ENCODE results near the gene SLC9A5.
A peak's percentile ranks its signal among the peaks of the same experiment; 100 is the strongest.

Gene SLC9A5

DNA sequence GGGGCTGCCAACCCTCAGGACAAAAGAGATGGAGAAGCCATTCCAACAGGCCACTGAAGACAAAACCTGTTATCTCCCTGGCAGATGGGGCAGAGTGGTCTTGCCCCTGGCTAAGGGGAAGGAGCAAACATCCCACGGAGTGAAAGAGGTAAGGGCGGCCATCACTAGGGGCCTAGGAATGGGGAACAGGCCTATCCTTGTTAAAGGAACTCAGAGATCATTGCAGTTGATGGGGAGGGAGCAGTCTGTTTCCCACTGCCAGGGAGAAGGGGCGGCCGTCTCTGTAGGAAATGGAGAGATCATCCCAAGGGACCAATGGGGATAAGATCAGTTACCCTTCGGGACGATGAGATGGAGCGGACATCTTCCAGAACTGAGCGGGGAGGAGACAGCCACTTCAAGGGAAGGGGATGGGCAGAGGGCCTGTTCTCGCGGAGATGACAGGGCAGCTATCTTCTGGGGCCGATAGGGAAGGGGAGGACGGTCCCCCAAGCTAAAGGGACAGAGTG is 22.4 kb upstream of the SLC9A5 start:
- CTCF ChIA-PET, result interaction anchor here (0.6 to 1.2 kb wide), 4 partner anchors 20 to 265 kb away, joined by 3 to 5 read pairs (median 4); partner anchors contain the start of gene CES3
- no peak for TF ChIP-seq LEF1 (IDR thresholded peaks at IDR 0.05; ENCODE audit: borderline replicate concordance)
- no peak for TF ChIP-seq ARNT (IDR thresholded peaks at IDR 0.05)
- no peak for TF ChIP-seq ELF4 (IDR thresholded peaks at IDR 0.05)
- no peak for TF ChIP-seq SP1 (IDR thresholded peaks at IDR 0.05)
- TF ChIP-seq HDGF (IDR thresholded peaks at IDR 0.05; ENCODE audit: borderline replicate concordance), result no peak
- DNase-seq (ENCODE audit: extremely low spot score), result no peak
- POLR2A ChIA-PET, result interaction anchor here (0.6 to 2.4 kb wide), 17 partner anchors 8 to 321 kb away, joined by 3 to 22 read pairs (median 5); partner anchors contain the start of genes EXOC3L1, FHOD1, NOL3 and SLC9A5

DNA sequence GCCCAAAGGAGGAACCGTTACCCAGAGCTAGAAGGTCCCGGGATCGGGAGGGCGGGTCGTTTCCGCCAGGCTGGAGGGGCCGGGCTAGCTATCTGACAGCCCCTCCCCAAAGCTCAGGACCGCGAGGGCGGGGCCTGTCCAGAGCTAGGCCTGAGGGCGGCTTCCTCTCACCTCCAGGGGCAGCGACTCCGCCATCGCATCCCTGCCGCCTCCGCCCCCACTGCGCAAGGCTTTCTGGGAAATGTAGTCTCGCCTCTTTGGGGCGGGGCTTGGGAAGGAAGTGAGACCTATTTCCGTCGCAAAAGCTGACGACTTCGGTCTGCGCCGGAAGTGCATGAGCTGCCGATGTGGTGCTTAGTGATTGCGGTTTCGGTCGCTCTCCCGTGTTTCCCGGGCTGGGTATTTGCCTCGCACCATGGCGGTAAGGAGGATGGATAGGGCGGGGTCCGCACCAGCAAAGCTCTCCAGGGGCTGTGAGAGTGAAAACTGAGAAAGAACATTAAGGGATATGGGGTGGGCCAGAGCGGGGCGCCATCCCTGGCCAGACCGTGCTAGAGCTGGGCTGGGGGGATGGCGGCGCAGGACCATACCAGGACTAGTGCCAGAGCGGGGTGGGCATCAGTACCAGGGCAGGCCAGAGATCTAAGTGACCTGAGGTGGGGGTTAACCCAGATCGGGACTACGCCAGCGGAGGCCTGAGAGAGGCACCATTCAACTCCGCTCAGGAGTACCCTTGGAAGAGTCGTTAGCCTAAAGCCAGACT is 21.8 kb upstream of the SLC9A5 start, which contains the start of gene TMEM208:
TSS of gene TMEM208 (plus strand) at position 327 of the 763 bp plus-strand sequence. CDS start at position 416, 89 bp downstream.
- ChIA-PET POLR2A (interaction anchor here (0.6 to 2.4 kb wide), 18 partner anchors 8 to 321 kb away, joined by 3 to 22 read pairs (median 4); partner anchors contain the start of genes EXOC3L1, FHOD1, NOL3 and PLEKHG4), CTCF (interaction anchor here (0.6 to 1.2 kb wide), 6 partner anchors 19 to 266 kb away, joined by 3 to 5 read pairs (median 3); partner anchors contain the start of gene CES3)
- TF ChIP-seq FOXM1 (IDR thresholded peaks at IDR 0.05; ENCODE audit: borderline replicate concordance), result no peak
- peak; percentile 97 for TF ChIP-seq ELF4 (IDR thresholded peaks at IDR 0.05)
- TF ChIP-seq HDGF (IDR thresholded peaks at IDR 0.05; ENCODE audit: borderline replicate concordance), result no peak
- TF ChIP-seq TARDBP (IDR thresholded peaks at IDR 0.05), result no peak
- no peak for TF ChIP-seq ZNF384 (IDR thresholded peaks at IDR 0.05)
- peak; percentile 98 for DNase-seq (ENCODE audit: extremely low spot score)

DNA sequence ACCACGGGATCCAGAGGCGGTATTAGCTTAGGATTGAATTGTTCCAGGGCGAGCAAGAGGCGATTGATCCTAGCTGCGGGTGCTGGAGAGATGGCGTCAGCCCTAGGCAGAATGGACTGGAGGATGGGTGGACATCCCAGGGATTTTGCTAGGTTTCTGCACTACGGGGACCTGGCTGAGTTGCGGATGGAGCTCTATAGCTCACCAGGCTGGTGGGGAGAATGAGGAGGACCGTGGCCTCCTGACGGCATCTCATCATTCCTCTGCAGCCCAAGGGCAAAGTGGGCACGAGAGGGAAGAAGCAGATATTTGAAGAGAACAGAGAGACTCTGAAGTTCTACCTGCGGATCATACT is 21.2 kb upstream of the SLC9A5 start:
- ChIA-PET POLR2A (interaction anchor here (1.4 to 2.4 kb wide), 10 partner anchors 9 to 57 kb away, joined by 3 to 22 read pairs (median 7); partner anchors contain the start of genes FHOD1, NOL3, PLEKHG4 and SLC9A5), CTCF (interaction anchor here (0.8 to 1.2 kb wide), 3 partner anchors 33 to 267 kb away, joined by 3 to 5 read pairs (median 4); partner anchors contain the start of gene CES3)
- DNase-seq (ENCODE audit: extremely low spot score), result no peak
- TF ChIP-seq L3MBTL2 (conservative IDR thresholded peaks at IDR 0.05) (no peak), NFRKB (IDR thresholded peaks at IDR 0.05) (no peak), BHLHE40 (IDR thresholded peaks at IDR 0.05; ENCODE audit: borderline replicate concordance) (no peak), SUZ12 (IDR thresholded peaks at IDR 0.05) (no peak), TARDBP (IDR thresholded peaks at IDR 0.05) (no peak), LEF1 (IDR thresholded peaks at IDR 0.05; ENCODE audit: borderline replicate concordance) (no peak), ARNT (IDR thresholded peaks at IDR 0.05) (no peak)

DNA sequence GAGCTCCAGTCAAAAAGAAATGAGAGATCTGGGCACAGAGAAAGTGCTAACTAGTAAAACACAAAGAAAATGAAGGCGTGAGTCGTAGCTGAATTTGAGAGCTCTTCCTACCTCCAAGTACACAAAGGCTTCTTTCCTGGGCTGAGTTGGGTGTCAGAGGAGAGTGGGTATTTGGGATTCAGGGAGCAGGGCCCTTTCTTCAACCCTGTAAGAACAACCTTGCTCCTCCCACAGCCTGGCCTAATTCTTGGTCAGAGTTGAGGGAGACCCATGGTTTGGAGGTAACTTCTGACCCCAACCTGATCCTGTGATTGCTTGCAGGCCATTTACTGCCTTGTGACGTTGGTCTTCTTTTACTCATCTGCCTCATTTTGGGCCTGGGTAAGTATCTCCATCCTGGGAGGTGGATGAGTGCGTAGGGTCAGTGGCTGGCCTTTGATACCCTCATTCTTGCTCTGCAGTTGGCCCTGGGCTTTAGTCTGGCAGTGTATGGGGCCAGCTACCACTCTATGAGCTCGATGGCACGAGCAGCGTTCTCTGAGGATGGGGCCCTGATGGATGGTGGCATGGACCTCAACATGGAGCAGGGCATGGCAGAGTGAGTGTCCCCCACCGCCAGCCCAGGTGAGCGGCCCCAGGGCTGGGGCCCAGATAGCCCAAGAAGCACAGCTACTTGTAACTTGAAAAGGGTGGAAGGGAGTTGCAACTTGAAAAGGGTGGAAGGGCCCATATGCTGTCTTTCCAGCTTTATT is 20.6 kb upstream of the SLC9A5 start:
- POLR2A ChIA-PET, result interaction anchor here (1.0 to 2.4 kb wide), 9 partner anchors 8 to 58 kb away, joined by 3 to 22 read pairs (median 8); partner anchors contain the start of genes FHOD1, NOL3, PLEKHG4 and SLC9A5
- TF ChIP-seq NFRKB (IDR thresholded peaks at IDR 0.05), result no peak
- no peak for TF ChIP-seq FOXA1 (IDR thresholded peaks at IDR 0.05)
- no peak for TF ChIP-seq CTBP1 (IDR thresholded peaks at IDR 0.05; ENCODE audit: borderline replicate concordance)
- no peak for TF ChIP-seq LEF1 (IDR thresholded peaks at IDR 0.05; ENCODE audit: borderline replicate concordance)
- TF ChIP-seq HDGF (IDR thresholded peaks at IDR 0.05; ENCODE audit: borderline replicate concordance), result no peak
- TF ChIP-seq ELF4 (IDR thresholded peaks at IDR 0.05), result no peak
- no peak for TF ChIP-seq L3MBTL2 (conservative IDR thresholded peaks at IDR 0.05)
- no peak for TF ChIP-seq SUZ12 (IDR thresholded peaks at IDR 0.05)
- no peak for TF ChIP-seq FOXM1 (IDR thresholded peaks at IDR 0.05; ENCODE audit: borderline replicate concordance)
- TF ChIP-seq TARDBP (IDR thresholded peaks at IDR 0.05), result no peak
- CTCF ChIA-PET, result interaction anchor here (0.8 kb wide), 1 partner anchor 35 kb away, joined by 3 read pairs; no protein-coding TSS in a partner anchor
- no peak for DNase-seq (ENCODE audit: extremely low spot score)

DNA sequence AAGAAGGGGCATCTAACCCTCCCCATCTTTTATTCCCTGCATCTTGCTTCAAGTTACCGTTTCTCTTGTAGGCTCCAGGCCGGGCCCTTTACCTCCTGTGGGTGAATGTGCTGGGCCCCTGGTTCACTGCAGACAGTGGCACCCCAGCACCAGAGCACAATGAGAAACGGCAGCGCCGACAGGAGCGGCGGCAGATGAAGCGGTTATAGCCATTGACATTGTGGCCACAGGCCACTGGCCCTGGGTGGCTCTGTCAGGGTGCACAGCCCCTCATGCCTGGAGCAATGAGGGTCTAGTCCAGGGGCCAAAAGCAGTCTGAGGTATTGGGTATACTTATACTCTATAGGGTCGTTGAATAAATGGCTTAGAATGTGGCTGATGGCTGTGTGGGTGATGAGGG is 19.9 kb upstream of the SLC9A5 start:
- ChIA-PET CTCF (no interaction called here), POLR2A (interaction anchor here (1.0 to 1.6 kb wide), 2 partner anchors 11 to 17 kb away, joined by 3 to 8 read pairs; no protein-coding TSS in a partner anchor)
- DNase-seq (ENCODE audit: extremely low spot score), result no peak
- no peak for TF ChIP-seq SP1 (IDR thresholded peaks at IDR 0.05)
- TF ChIP-seq HDGF (IDR thresholded peaks at IDR 0.05; ENCODE audit: borderline replicate concordance), result no peak
- TF ChIP-seq NFRKB (IDR thresholded peaks at IDR 0.05), result no peak
- no peak for TF ChIP-seq L3MBTL2 (conservative IDR thresholded peaks at IDR 0.05)
- TF ChIP-seq LEF1 (IDR thresholded peaks at IDR 0.05; ENCODE audit: borderline replicate concordance), result no peak
- TF ChIP-seq SUZ12 (IDR thresholded peaks at IDR 0.05), result no peak
- TF ChIP-seq ARNT (IDR thresholded peaks at IDR 0.05), result no peak
- TF ChIP-seq ELF4 (IDR thresholded peaks at IDR 0.05), result no peak
- TF ChIP-seq FOXK2 (IDR thresholded peaks at IDR 0.05), result no peak
- no peak for TF ChIP-seq ZNF384 (IDR thresholded peaks at IDR 0.05)
- no peak for TF ChIP-seq FOXM1 (IDR thresholded peaks at IDR 0.05; ENCODE audit: borderline replicate concordance)
- no peak for TF ChIP-seq TARDBP (IDR thresholded peaks at IDR 0.05)
- TF ChIP-seq FOXA1 (IDR thresholded peaks at IDR 0.05), result no peak
- no peak for TF ChIP-seq CTBP1 (IDR thresholded peaks at IDR 0.05; ENCODE audit: borderline replicate concordance)
- no peak for TF ChIP-seq BHLHE40 (IDR thresholded peaks at IDR 0.05; ENCODE audit: borderline replicate concordance)
- TF ChIP-seq, protein P1, sequence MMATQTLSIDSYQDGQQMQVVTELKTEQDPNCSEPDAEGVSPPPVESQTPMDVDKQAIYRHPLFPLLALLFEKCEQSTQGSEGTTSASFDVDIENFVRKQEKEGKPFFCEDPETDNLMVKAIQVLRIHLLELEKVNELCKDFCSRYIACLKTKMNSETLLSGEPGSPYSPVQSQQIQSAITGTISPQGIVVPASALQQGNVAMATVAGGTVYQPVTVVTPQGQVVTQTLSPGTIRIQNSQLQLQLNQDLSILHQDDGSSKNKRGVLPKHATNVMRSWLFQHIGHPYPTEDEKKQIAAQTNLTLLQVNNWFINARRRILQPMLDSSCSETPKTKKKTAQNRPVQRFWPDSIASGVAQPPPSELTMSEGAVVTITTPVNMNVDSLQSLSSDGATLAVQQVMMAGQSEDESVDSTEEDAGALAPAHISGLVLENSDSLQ (IDR thresholded peaks at IDR 0.05), result no peak

DNA sequence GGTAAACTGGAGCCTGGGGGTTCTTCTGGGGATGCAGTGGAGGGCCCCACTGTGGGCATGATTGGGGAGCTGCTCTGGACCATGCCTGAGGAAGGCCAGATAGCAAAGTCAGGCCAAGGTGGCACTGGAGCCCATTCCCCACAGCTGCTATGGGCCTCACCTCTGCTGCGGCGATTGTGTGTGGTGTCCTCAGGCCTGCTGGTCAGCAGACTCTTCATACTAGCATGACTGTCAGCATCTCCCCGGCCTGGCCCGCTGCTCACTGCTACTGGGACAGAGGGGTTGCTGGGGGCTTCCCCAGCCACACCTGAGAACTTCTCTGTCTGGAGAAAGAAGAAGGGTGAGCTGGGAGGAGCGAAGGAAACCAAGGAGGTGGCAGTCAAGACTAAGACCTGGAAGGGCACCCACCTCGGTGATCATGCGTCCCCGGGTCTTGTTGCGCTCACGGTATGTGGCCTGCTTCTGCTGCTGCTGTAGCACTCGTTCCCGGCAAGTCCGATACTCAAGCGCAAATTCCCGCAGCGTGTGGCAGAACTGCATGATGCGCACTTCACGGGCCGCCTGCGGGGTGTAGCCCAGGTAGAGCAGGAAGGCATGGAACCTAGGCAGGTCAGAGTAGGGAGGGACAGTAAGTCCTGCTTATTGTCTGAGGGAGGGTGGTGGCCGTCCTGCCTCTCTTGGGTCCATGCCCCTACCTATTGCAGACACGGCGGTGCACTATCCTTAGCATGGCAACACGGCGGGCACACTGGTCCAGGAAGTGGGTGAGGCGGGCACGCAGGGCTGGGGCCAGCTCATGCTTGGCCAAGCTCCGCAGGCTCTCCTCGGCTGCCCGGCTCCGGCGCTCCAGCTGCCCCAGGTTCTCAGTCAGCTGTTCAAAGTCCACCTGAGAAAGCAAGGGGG is 18.6 kb upstream of the SLC9A5 start:
- CTCF ChIA-PET, result no interaction called here
- DNase-seq (ENCODE audit: extremely low spot score), result no peak
- TF ChIP-seq L3MBTL2 (conservative IDR thresholded peaks at IDR 0.05) (no peak), ZNF384 (IDR thresholded peaks at IDR 0.05) (no peak), FOXK2 (IDR thresholded peaks at IDR 0.05) (no peak), ELF4 (IDR thresholded peaks at IDR 0.05) (no peak)
- POLR2A ChIA-PET, result interaction anchor here (0.8 to 1.9 kb wide), 2 partner anchors 14 to 16 kb away, joined by 4 to 5 read pairs; no protein-coding TSS in a partner anchor

Data from HEK293T (cell line).